HepG2 (cell line): Measurements from ENCODE around the gene NOTUM. TPM values are rescaled to one million over a fixed set of nuclear protein-coding genes. Genes with fewer than 3 reads are reported as not detected.

Experiments used
- ARNT2 ChIP-seq: sonication (generic); formaldehyde crosslinking; IDR thresholded peaks from 2 replicates; pipeline ENCODE4 v1.8.0; 2022; ENCODE audit warnings: mild to moderate bottlenecking, low read depth, missing genetic modification reagents, moderate library complexity
- ATRX ChIP-seq: sonication (generic); formaldehyde crosslinking; IDR thresholded peaks from 2 replicates; pipeline ENCODE4 v1.4.0; 2020; ENCODE audit warnings: missing genetic modification reagents, borderline replicate concordance
- CBX1 ChIP-seq: IDR thresholded peaks from one replicate; pipeline ENCODE4 v1.6.1; 2016; ENCODE audit warnings: antibody characterized with exemption, low read depth
- EEA1 ChIP-seq: sonication (generic); formaldehyde crosslinking; IDR thresholded peaks from 2 replicates; pipeline ENCODE4 v1.5.1; 2020; ENCODE audit warnings: mild to moderate bottlenecking, missing genetic modification reagents, borderline replicate concordance
- FOXA3 ChIP-seq: IDR thresholded peaks from 2 replicates; pipeline ENCODE4 v1.6.1; 2016; ENCODE audit warnings: missing genetic modification reagents, missing compliant biosample characterization
- HNRNPK ChIP-seq: fragments of 200-400 bp; formaldehyde crosslinking; IDR thresholded peaks from 2 replicates; pipeline ENCODE4 v1.6.1; 2018; ENCODE audit warnings: low read length, low read depth, moderate library complexity, mild to moderate bottlenecking; ENCODE audit not compliant: poor library complexity, severe bottlenecking
- KAT2B ChIP-seq: fragments of 150-350 bp; IDR thresholded peaks from 2 replicates; pipeline ENCODE4 v1.6.1; 2014; ENCODE audit warnings: low read depth, low read length, borderline replicate concordance
- KDM1A ChIP-seq: IDR thresholded peaks from 2 replicates; pipeline ENCODE4 v1.6.1; 2016; ENCODE audit warnings: missing compliant biosample characterization
- KDM3A ChIP-seq: IDR thresholded peaks from 2 replicates; pipeline ENCODE4 v1.6.1; 2018; ENCODE audit warnings: low read depth, missing compliant biosample characterization
- MED13 ChIP-seq: sonication (generic); formaldehyde crosslinking; IDR thresholded peaks from 2 replicates; pipeline ENCODE4 v1.5.0; 2020; ENCODE audit warnings: missing genetic modification reagents
- RBFOX2 ChIP-seq: fragments of 200-400 bp; formaldehyde crosslinking; IDR thresholded peaks from 2 replicates; pipeline ENCODE4 v1.6.1; 2017; ENCODE audit warnings: low read depth, mild to moderate bottlenecking, low read length
- ZBTB3 ChIP-seq: sonication (generic); formaldehyde crosslinking; IDR thresholded peaks from 2 replicates; pipeline ENCODE4 v1.4.0; 2020; ENCODE audit warnings: low read depth, mild to moderate bottlenecking, moderate library complexity, missing genetic modification reagents, borderline replicate concordance
- ZNF256 ChIP-seq: sonication (generic); formaldehyde crosslinking; conservative IDR thresholded peaks from 2 replicates; pipeline ENCODE4 v1.4.0; 2020; ENCODE audit warnings: missing genetic modification reagents
- ZNF354B ChIP-seq: sonication (generic); formaldehyde crosslinking; IDR thresholded peaks from 2 replicates; pipeline ENCODE4 v1.8.0; 2022; ENCODE audit warnings: mild to moderate bottlenecking, missing genetic modification reagents
- ZNF543 ChIP-seq: sonication (generic); formaldehyde crosslinking; IDR thresholded peaks from 2 replicates; pipeline ENCODE4 v1.4.0; 2020; ENCODE audit warnings: mild to moderate bottlenecking, missing genetic modification reagents
- polyA plus RNA-seq, 8 experiments: library from polyadenylated mRNA; depleted of rRNA in 3 of 8; stranded (reverse) in 7 of 8; unstranded in 1 of 8; fragments of >200 nt; fragmentation: Illumina TruSeq in 4 of 8; extraction: Trizol in 4 of 8; gene quantifications; 2 replicates each; pipeline versions ENCODE4 v1.2.1 to v1.2.3, GENCODE V29; 2011 to 2016; ENCODE audit warnings: low read depth in 4 of 8, missing spikeins in 1 of 8, mixed read lengths in 1 of 8; ENCODE audit not compliant: insufficient read depth in 1 of 8
- total RNA-seq, 5 experiments: library from RNA; depleted of rRNA; stranded (reverse); fragments of >200 nt; fragmentation: Illumina TruSeq; extraction: Trizol; gene quantifications; 2 replicates each; pipeline ENCODE4 v1.2.3, GENCODE V29; 2016; ENCODE audit warnings: low read depth in 1 of 5
- TF ChIP-seq, protein P1 (sequence below): IDR thresholded peaks from 2 replicates; pipeline ENCODE4 v1.6.1; 2016; ENCODE audit warnings: low read depth, missing genetic modification reagents, missing compliant biosample characterization
- TF ChIP-seq, protein P2 (sequence below): sonication (generic); formaldehyde crosslinking; IDR thresholded peaks from 2 replicates; pipeline ENCODE4 v1.4.0; 2020; ENCODE audit warnings: mild to moderate bottlenecking, missing genetic modification reagents
- TF ChIP-seq, protein P3 (sequence below): sonication (generic); formaldehyde crosslinking; IDR thresholded peaks from 2 replicates; pipeline ENCODE4 v1.5.1; 2020; ENCODE audit warnings: missing genetic modification reagents, mild to moderate bottlenecking, borderline replicate concordance
- TF ChIP-seq, protein P4 (sequence below): IDR thresholded peaks from 2 replicates; pipeline ENCODE4 v1.6.1; 2016; ENCODE audit warnings: control low read depth
- TF ChIP-seq, protein P5 (sequence below): IDR thresholded peaks from 2 replicates; pipeline ENCODE4 v1.6.1; 2016; ENCODE audit warnings: missing compliant biosample characterization, missing genetic modification reagents, borderline replicate concordance

NOTUM gene
- total and polyA plus RNA-seq, 2 of the 13 experiments (the other 11 are each of a cell fraction or from before 2014, with no cell fraction given) = 150 to 160 TPM

DNA sequence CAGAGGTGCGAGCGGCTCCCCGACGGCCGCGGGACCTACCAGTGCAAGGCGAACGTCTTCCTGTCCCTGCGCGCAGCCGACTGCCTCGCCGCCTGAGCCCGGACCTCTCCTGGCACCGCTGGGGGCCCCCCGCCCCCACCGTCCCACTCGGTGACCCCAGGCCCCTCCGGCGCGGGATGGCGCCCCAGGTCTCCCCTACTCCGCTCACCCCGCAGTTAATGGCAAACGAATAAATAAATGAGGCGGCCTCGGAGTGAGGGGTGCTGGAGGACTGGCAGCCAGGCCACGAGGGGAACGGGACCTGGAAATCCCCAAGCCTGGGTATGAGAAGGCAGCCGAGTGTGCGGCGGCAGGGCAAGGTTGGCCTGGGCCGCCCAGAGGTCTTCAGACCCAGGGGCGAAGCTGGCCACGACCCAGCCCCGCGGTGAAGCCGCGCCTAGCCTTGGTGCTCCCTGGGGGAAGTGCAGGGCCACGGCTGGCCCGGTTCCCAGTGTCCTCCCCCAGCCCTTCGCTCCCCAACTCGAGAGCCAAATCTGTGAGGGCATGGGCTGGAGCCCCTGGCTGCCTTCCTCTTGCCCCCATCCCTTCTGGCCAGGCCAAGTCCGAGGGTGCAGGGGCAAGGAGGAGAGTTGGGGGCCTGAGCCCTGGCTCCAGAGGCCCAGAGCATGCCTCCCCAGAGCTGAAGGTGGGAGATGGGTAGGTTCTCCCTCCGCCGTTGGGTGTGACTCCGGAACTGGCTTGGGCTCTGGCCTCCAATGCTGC lies 58.2 kb downstream of the NOTUM start (continued):
- TF ChIP-seq, protein P1, sequence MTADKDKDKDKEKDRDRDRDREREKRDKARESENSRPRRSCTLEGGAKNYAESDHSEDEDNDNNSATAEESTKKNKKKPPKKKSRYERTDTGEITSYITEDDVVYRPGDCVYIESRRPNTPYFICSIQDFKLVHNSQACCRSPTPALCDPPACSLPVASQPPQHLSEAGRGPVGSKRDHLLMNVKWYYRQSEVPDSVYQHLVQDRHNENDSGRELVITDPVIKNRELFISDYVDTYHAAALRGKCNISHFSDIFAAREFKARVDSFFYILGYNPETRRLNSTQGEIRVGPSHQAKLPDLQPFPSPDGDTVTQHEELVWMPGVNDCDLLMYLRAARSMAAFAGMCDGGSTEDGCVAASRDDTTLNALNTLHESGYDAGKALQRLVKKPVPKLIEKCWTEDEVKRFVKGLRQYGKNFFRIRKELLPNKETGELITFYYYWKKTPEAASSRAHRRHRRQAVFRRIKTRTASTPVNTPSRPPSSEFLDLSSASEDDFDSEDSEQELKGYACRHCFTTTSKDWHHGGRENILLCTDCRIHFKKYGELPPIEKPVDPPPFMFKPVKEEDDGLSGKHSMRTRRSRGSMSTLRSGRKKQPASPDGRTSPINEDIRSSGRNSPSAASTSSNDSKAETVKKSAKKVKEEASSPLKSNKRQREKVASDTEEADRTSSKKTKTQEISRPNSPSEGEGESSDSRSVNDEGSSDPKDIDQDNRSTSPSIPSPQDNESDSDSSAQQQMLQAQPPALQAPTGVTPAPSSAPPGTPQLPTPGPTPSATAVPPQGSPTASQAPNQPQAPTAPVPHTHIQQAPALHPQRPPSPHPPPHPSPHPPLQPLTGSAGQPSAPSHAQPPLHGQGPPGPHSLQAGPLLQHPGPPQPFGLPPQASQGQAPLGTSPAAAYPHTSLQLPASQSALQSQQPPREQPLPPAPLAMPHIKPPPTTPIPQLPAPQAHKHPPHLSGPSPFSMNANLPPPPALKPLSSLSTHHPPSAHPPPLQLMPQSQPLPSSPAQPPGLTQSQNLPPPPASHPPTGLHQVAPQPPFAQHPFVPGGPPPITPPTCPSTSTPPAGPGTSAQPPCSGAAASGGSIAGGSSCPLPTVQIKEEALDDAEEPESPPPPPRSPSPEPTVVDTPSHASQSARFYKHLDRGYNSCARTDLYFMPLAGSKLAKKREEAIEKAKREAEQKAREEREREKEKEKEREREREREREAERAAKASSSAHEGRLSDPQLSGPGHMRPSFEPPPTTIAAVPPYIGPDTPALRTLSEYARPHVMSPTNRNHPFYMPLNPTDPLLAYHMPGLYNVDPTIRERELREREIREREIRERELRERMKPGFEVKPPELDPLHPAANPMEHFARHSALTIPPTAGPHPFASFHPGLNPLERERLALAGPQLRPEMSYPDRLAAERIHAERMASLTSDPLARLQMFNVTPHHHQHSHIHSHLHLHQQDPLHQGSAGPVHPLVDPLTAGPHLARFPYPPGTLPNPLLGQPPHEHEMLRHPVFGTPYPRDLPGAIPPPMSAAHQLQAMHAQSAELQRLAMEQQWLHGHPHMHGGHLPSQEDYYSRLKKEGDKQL (CRISPR knock-in tag) = no peak
- no peak for TF ChIP-seq FOXA3 (CRISPR knock-in tag)
- TF ChIP-seq, protein P2, sequence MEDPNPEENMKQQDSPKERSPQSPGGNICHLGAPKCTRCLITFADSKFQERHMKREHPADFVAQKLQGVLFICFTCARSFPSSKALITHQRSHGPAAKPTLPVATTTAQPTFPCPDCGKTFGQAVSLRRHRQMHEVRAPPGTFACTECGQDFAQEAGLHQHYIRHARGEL (CRISPR knock-in tag) = no peak
- no peak for TF ChIP-seq MED13 (CRISPR knock-in tag)
- TF ChIP-seq, protein P3, sequence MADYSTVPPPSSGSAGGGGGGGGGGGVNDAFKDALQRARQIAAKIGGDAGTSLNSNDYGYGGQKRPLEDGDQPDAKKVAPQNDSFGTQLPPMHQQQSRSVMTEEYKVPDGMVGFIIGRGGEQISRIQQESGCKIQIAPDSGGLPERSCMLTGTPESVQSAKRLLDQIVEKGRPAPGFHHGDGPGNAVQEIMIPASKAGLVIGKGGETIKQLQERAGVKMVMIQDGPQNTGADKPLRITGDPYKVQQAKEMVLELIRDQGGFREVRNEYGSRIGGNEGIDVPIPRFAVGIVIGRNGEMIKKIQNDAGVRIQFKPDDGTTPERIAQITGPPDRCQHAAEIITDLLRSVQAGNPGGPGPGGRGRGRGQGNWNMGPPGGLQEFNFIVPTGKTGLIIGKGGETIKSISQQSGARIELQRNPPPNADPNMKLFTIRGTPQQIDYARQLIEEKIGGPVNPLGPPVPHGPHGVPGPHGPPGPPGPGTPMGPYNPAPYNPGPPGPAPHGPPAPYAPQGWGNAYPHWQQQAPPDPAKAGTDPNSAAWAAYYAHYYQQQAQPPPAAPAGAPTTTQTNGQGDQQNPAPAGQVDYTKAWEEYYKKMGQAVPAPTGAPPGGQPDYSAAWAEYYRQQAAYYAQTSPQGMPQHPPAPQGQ (CRISPR knock-in tag) = 0 out of 2 replicates have a peak, but pooled peaks have one; percentile 15
- peak; percentile 35 for TF ChIP-seq ARNT2 (CRISPR knock-in tag)
- no peak for TF ChIP-seq ZNF543 (CRISPR knock-in tag)
- TF ChIP-seq KAT2B = no peak
- no peak for TF ChIP-seq CBX1
- TF ChIP-seq EEA1 = no peak
- TF ChIP-seq ZNF354B = no peak
- no peak for TF ChIP-seq KDM3A (CRISPR knock-in tag)
- no peak for TF ChIP-seq ATRX (CRISPR knock-in tag)
- TF ChIP-seq, protein P4, sequence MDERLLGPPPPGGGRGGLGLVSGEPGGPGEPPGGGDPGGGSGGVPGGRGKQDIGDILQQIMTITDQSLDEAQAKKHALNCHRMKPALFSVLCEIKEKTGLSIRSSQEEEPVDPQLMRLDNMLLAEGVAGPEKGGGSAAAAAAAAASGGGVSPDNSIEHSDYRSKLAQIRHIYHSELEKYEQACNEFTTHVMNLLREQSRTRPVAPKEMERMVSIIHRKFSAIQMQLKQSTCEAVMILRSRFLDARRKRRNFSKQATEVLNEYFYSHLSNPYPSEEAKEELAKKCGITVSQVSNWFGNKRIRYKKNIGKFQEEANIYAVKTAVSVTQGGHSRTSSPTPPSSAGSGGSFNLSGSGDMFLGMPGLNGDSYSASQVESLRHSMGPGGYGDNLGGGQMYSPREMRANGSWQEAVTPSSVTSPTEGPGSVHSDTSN = no peak
- TF ChIP-seq ZNF256 (CRISPR knock-in tag) = no peak
- peak; percentile 84 for TF ChIP-seq RBFOX2
- no peak for TF ChIP-seq ZBTB3
- peak; percentile 5 for TF ChIP-seq HNRNPK
- TF ChIP-seq, protein P5, sequence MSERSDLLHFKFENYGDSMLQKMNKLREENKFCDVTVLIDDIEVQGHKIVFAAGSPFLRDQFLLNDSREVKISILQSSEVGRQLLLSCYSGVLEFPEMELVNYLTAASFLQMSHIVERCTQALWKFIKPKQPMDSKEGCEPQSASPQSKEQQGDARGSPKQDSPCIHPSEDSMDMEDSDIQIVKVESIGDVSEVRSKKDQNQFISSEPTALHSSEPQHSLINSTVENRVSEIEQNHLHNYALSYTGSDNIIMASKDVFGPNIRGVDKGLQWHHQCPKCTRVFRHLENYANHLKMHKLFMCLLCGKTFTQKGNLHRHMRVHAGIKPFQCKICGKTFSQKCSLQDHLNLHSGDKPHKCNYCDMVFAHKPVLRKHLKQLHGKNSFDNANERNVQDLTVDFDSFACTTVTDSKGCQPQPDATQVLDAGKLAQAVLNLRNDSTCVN (CRISPR knock-in tag) = no peak
- no peak for TF ChIP-seq KDM1A (CRISPR knock-in tag)
